ENCODE data around the gene ITGA5. TPM values are rescaled to one million over a fixed set of nuclear protein-coding genes. Genes with fewer than 3 reads are reported as not detected.

Gene ITGA5
- total RNA-seq, 1 experiment from 2014 or later: 12.2 TPM

DNA sequence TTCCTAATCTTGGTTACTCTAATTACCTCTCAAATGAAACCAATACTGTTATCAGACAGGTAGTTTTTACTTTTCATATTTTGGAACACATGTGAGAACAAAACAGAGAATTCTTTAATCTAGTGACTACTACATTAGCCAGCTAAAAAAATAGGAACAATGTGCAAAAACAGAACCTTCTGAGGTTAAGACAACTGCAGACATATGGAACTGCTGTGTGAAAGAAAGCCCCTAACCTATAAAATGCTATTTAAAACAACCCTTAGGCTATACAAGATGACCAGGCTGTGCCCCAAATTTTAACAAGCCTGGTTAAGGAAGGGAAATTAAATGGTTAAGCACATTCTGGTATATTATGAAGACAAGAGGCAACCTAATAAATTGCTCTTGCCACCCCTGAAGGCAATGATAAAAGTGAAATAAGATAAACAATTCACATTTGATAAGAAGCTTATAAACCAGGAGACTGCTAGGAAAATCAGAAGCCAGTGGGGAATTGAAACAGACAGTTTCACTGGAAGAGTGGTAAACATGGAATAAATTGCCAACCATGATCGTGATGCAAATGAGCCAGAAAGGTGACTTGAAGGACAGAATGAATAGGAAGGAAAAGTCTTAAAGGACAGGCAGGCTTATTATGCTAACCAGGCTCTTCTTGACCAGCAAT is 46.9 kb upstream of the ITGA5 start:
- no peak for TF ChIP-seq CTCF (conservative IDR thresholded peaks at IDR 0.05)
- Histone ChIP-seq H3K18ac (ENCODE audit: insufficient read length, low read depth, low read length) (no peak overlapping the region), H2BK5ac (ENCODE audit: insufficient read length, low read length) (no peak overlapping the region), H2BK12ac (ENCODE audit: insufficient read length, low read depth, low read length) (no peak overlapping the region), H4K8ac (replicated peaks; ENCODE audit: insufficient read length, low read depth, low read length) (no peak overlapping the region), H4K20me1 (ENCODE audit: control insufficient read depth, insufficient read depth, insufficient read length) (no peaks in the 10 kb centered on the region), H3K79me1 (ENCODE audit: insufficient read depth, low read depth, low read length, poor library complexity, severe bottlenecking) (no peaks in the 10 kb centered on the region), H2AFZ (ENCODE audit: low read length) (no peak overlapping the region), H3K4me1 (ENCODE audit: insufficient read depth, low read length) (no peaks in the 10 kb centered on the region), H4K91ac (ENCODE audit: insufficient read length, low read depth, low read length) (no peak overlapping the region), H3K23ac (ENCODE audit: insufficient read length, low read depth, low read length) (no peak overlapping the region), H3K27me3 (ENCODE audit: insufficient read depth, low read length) (no peaks in the 10 kb centered on the region), H2BK120ac (ENCODE audit: low read depth, low read length, poor library complexity, severe bottlenecking) (no peak overlapping the region), H3K9ac (ENCODE audit: extremely low read depth, insufficient read length, low read length) (no peak overlapping the region), H4K5ac (ENCODE audit: insufficient read length, low read depth, low read length) (no peak overlapping the region), H3K9me3 (ENCODE audit: control insufficient read depth, low read depth, low read length) (no peaks in the 10 kb centered on the region), H3K4ac (ENCODE audit: low read depth, low read length) (no peak overlapping the region), H3K27ac (ENCODE audit: insufficient read length, low read depth, low read length) (no peak overlapping the region), H2BK20ac (ENCODE audit: low read depth, low read length, poor library complexity, severe bottlenecking) (no peak overlapping the region), H3K23me2 (ENCODE audit: insufficient read length, low read depth, low read length, poor library complexity, severe bottlenecking) (no peaks in the 10 kb centered on the region), H2BK15ac (ENCODE audit: low read depth, low read length) (no peak overlapping the region), H3K56ac (ENCODE audit: insufficient read length, low read depth, low read length) (no peak overlapping the region), H3T11ph (ENCODE audit: low read length) (no peak overlapping the region), H3K4me2 (ENCODE audit: insufficient read depth, insufficient read length, low read length) (no peak overlapping the region), H2AK5ac (ENCODE audit: insufficient read length, low read length) (no peak overlapping the region), H3K79me2 (ENCODE audit: insufficient read depth, low read length) (no peaks in the 10 kb centered on the region), H3K14ac (ENCODE audit: insufficient read depth, low read length) (no peak overlapping the region)
- Mint-ChIP-seq H3K9me3 (no peaks in the 10 kb centered on the region), H3K27me3 (ENCODE audit: low read depth) (peaks cover 68% of the 10 kb centered on the region), H3K27ac (no peak overlapping the region), H3K4me3 (no peak overlapping the region), H3K4me1 (peaks cover 6 to 9% of the 10 kb centered on the region in 2 experiments), H3K36me3 (ENCODE audit: insufficient read depth in 1 of 3, low read depth in 3 of 3) (no peaks in the 10 kb centered on the region)
- WGBS (ENCODE audit: extremely low coverage, insufficient read length, low lambda C conversion rate): no CpG with 5 or more reads among the region's 1 CpG
- DNase-seq: no peak
